ENCODE data around the gene ITPR1.

DNA sequence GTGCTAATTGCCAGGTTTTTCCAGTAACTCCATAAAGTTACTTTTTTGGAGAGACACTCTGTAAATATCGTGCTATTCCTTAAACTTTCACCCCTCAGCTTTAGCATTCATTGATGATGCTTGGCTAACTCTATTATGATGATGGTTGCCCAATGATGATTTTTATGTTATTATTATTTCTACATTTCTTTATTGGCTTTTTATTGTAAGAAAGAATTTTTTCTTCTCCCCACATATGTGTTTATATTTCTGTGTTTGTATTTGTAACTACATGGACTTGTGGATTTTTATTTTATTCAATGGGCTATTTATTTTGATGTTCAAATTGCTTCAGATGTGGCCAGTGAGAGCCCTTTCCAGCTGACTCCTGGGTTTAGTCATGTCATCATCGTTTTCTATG is 323.6 kb downstream of the ITPR1 start:
- TF ChIP-seq ZNF274 (IDR thresholded peaks at IDR 0.05; ENCODE audit: low read depth, low read length) (no peak), YY1 (IDR thresholded peaks at IDR 0.05; ENCODE audit: insufficient read depth, insufficient read length) (no peak), SUZ12 (IDR thresholded peaks at IDR 0.05; ENCODE audit: extremely low read depth, insufficient read depth, insufficient read length) (no peak)
